Stimulated activated CD8-positive, alpha-beta memory T cell treated with anti-CD3 and anti-CD28 coated beads, Interleukin-4, amount 100 ng/mL, for 4 hours (primary cell): ENCODE measurements around the gene EFEMP1.
"Not testable (repeated sequence)": the region's sequence is repeated elsewhere in the genome, so short reads cannot be mapped to it uniquely, and the experiment has no call there.

Experiments
- DNase-seq, 2 donors: peaks; one replicate each; pipeline ENCODE4 v3.0.0-alpha.2; 2020; ENCODE audit warnings: low read depth in 2 of 2, low spot score in 1 of 2

The EFEMP1 gene

DNA sequence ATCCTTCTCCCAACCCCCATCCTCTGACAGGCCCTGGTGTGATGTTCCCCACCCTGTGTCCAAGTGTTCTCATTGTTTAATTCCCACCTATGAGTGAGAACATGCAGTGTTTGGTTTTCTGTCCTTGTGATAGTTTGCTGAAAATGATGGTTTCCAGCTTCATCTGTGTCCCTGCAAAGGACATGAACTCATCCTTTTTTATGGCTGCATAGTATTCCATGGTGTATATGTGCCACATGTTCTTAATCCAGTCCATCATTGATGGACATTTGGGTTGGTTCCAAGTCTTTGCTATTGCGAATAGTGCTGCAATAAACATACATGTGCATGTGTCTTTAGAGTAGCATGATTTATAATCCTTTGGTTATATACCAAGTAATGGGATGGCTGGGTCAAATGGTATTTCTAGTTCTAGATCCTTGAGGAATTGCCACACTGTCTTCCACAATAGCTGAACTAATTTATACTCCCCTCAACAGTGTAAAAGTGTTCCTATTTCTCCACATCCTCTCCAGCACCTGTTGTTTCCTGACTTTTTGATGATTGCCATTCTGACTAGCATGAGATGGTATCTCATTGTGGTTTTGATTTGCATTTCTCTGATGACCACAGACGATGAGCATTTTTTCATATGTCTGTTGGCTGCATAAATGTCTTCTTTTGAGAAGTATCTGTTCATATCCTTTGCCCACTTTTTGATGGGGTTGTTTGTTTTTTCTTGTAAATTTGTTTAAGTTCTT, 91.7 kb downstream of the EFEMP1 start:
- DNase-seq, result not testable (repeated sequence)

GRCh38 chr2:55827855-55828254, 95.7 kb downstream of the EFEMP1 start:
- no peak for DNase-seq

- not testable (repeated sequence) for DNase-seq
These were observed 96.2 kb downstream of the EFEMP1 start for GRCh38 chr2:55827428-55827827.

- no peak for DNase-seq
These were observed 97.3 kb downstream of the EFEMP1 start for GRCh38 chr2:55826246-55826645.

GRCh38 chr2:55824551-55825096, 99.0 kb downstream of the EFEMP1 start:
- no peak for DNase-seq
